GM10248 (cell line): ENCODE data around the gene HMG20B.

Experiments used
- CTCF ChIA-PET: fragments of 300-600 bp; sonication (Branson Sonifier 250); formaldehyde crosslinking; extraction: SDS; loops from one replicate; lab custom pipeline; 2021; ENCODE audit warnings: antibody characterized with exemption; lab: Yijun Ruan, JAX
- POLR2A ChIA-PET: fragments of 350-650 bp; sonication (Branson Sonifier 250); formaldehyde crosslinking; extraction: SDS; loops from one replicate; lab custom pipeline; 2020; ENCODE audit warnings: antibody characterized with exemption; lab: Yijun Ruan, JAX
- DNase-seq: peaks from one replicate; pipeline ENCODE4 v3.0.0; 2012; ENCODE audit errors: extremely low spot score
- CTCF ChIP-seq: IDR thresholded peaks from 2 replicates; pipeline ENCODE4 v1.5.1; 2012; ENCODE audit warnings: mild to moderate bottlenecking, low read depth; ENCODE audit errors: extremely low read depth, missing control alignments, control extremely low read depth

HMG20B gene

DNA sequence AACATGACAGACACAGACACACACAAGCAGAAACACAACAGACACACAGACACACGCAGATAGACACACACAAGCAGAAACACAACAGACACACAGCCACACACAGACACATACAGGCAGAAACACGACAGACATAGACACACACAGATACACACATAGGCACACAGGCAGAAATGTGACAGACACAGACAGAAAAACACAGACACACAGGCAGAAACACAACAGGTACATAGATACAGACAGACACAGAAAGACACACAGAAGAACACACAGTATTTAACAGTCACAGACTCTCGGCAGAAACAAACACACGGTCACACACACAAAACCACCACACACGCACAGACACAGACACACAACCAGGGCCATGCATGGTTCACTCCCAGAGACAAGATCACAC, 33.0 kb downstream of the HMG20B start:
- POLR2A ChIA-PET = interaction anchor here (0.7 kb wide), 1 partner anchor 15 kb away, joined by 3 read pairs; no protein-coding TSS in a partner anchor
- TF ChIP-seq CTCF = no peak
- CTCF ChIA-PET = no interaction called here
- no peak for DNase-seq

GRCh38 chr19:3606174-3606689, 33.5 kb downstream of the HMG20B start:
- POLR2A ChIA-PET = interaction anchor here (0.7 kb wide), 1 partner anchor 14 kb away, joined by 3 read pairs; no protein-coding TSS in a partner anchor
- no peak for DNase-seq
- CTCF ChIA-PET = no interaction called here

GRCh38 chr19:3606690-3607289, 34.0 kb downstream of the HMG20B start, which contains the start of gene TBXA2R:
TSS of gene TBXA2R (minus strand) at chr19:3606875. CDS start at chr19:3600634, 6,241 bp downstream.
- TF ChIP-seq CTCF = no peak
- POLR2A ChIA-PET = interaction anchor here (0.7 kb wide), 1 partner anchor 13 kb away, joined by 3 read pairs; no protein-coding TSS in a partner anchor
- CTCF ChIA-PET = no interaction called here
- peak; percentile 84 for DNase-seq

More at GRCh38 chr19:3606174-3606689, 33.5 kb downstream of the HMG20B start:
- TF ChIP-seq CTCF = no peak

DNA sequence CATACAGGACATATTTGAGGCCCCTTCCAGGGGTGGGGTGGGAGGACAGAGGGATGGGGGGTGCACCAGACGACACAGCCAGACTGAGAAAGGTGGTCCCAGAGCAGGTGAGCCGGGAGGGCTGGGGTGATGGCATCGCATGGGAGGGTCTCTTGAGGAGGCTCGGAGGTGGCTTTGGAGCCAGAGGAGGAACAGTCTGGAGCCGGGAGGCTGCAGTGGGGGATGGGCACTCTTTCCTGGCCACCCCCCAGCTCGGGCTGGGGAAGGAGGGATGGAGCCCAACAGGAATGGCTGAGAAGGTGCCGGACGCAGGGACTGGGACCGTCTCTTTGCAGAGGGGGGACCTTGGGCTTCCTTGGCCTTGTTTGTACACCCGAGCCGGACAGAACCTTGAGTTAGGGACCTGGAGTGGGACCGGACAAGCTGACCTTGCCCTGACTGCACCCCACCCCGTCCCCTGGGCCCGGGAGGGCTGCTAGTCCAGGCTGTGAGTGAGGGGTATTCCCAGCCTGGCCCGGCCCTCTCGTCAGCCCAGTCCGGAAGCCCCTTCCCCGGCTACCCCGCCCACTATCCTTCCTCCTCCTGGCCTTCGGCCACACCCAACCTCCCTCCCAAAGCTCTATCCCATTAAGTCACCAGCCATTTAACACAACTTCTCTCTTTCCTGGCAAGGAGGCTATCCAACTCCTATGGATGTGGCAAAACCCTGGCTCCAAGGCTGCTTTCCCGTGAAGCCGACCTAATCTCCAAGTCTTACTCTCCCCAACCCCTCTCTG, 34.7 kb downstream of the HMG20B start:
- no peak for TF ChIP-seq CTCF
- ChIA-PET CTCF (interaction anchor here (0.9 to 2.1 kb wide), 4 partner anchors 12 to 22 kb away, joined by 3 to 13 read pairs (median 6); partner anchors contain the start of gene GIPC3), POLR2A (no interaction called here)
- no peak for DNase-seq

DNA sequence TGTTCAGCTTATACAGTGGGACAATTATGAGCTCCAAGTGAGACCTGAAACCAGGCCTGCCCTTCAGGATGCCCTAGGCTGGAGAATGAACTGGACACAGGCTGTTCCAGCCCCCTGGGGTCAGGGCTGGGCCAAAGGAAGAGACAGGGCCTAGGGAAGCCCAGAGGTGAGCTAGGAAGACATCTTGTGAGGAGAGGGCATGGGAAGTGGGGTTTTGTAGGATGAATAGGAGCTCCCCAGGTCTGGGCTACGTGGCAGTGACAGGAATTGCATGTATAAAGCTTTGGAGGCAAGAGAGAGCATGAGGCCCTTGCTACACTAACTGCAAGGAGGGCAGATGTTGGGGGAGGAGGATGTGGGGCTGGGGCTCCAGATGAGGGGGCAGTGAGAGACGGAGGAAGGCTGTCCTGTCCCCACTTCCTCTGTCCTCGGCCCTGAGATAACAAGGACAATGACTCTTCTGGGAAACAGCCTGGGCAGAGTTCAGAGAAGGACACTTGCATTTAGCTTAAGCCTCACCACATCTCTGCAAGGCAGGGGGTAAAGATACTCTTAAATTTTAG, 35.4 kb downstream of the HMG20B start:
- POLR2A ChIA-PET = interaction anchor here (0.6 kb wide), 1 partner anchor 91 kb away, joined by 4 read pairs; no protein-coding TSS in a partner anchor
- DNase-seq = no peak
- CTCF ChIA-PET = interaction anchor here (0.9 to 2.1 kb wide), 5 partner anchors 12 to 303 kb away, joined by 3 to 13 read pairs (median 5); partner anchors contain the start of gene GIPC3
- no peak for TF ChIP-seq CTCF
